K562 (cell line): ENCODE measurements around the gene NPAP1.

Experiments
- CTCF ChIP-seq, 3 experiments: IDR thresholded peaks in 2 of 3; conservative IDR thresholded peaks in 1 of 3; 2 replicates each; pipeline ENCODE4 v1.5.1; 2011 to 2012; ENCODE audit warnings: low read length in 3 of 3, mild to moderate bottlenecking in 3 of 3, control low read depth in 2 of 3, improper control_type of control experiment in 1 of 3, inconsistent platforms in 1 of 3, low read depth in 1 of 3, mixed read lengths in 1 of 3, moderate library complexity in 1 of 3; ENCODE audit not compliant: insufficient read depth in 2 of 3
- EP300 ChIP-seq: IDR thresholded peaks from 2 replicates; pipeline ENCODE4 v1.6.1; 2012; ENCODE audit warnings: low read length, improper control_type of control experiment
- FOS ChIP-seq: IDR thresholded peaks from 3 replicates; pipeline ENCODE4 v1.6.1; 2011; ENCODE audit not compliant: insufficient read length; ENCODE audit errors: extremely low read depth
- GATA2 ChIP-seq: sonication (generic); formaldehyde crosslinking; IDR thresholded peaks from 2 replicates; pipeline ENCODE4 v1.4.0; 2020; ENCODE audit warnings: mild to moderate bottlenecking, missing genetic modification reagents
- HNRNPH1 ChIP-seq: fragments of 200-400 bp; formaldehyde crosslinking; optimal IDR thresholded peaks from 2 replicates; pipeline ENCODE3; 2017; ENCODE audit warnings: low read depth, mild to moderate bottlenecking, low read length, moderate library complexity
- JUND ChIP-seq, 2 experiments: IDR thresholded peaks; 2 replicates in 1 of 2; 3 replicates in 1 of 2; pipeline ENCODE4 v1.6.1; 2011; ENCODE audit warnings: borderline replicate concordance in 2 of 2, low read depth in 2 of 2, low read length in 2 of 2, improper control_type of control experiment in 1 of 2, missing biosample characterization in 1 of 2, missing genetic modification characterization in 1 of 2, missing genetic modification reagents in 1 of 2
- NR3C1 ChIP-seq: sonication (generic); formaldehyde crosslinking; IDR thresholded peaks from 2 replicates; pipeline ENCODE4 v1.8.1; 2022; ENCODE audit warnings: missing genetic modification reagents
- POLR2AphosphoS5 ChIP-seq: IDR thresholded peaks from 2 replicates; pipeline ENCODE4 v1.6.1; 2011; ENCODE audit warnings: mild to moderate bottlenecking, low read depth, low read length, moderate library complexity; ENCODE audit not compliant: control insufficient read depth, insufficient read depth
- TBL1XR1 ChIP-seq, 2 experiments: IDR thresholded peaks; 2 replicates each; pipeline ENCODE4 v1.6.1; 2012; ENCODE audit warnings: improper control_type of control experiment in 2 of 2, low read length in 2 of 2, mild to moderate bottlenecking in 1 of 2
- ZC3H11A ChIP-seq: IDR thresholded peaks from 2 replicates; pipeline ENCODE4 v1.6.1; 2012; ENCODE audit warnings: low read depth, low read length, improper control_type of control experiment
- TF ChIP-seq, protein P1 (sequence below), 2 experiments: fragments of 450-650 bp in 1 of 2; sonication (generic) in 1 of 2; formaldehyde crosslinking in 1 of 2; IDR thresholded peaks in 1 of 2; conservative IDR thresholded peaks in 1 of 2; 2 replicates each; pipeline versions ENCODE4 v1.6.1 to v1.8.1; 2016 to 2023; ENCODE audit warnings: mild to moderate bottlenecking in 2 of 2, moderate library complexity in 2 of 2, inconsistent platforms in 1 of 2, missing genetic modification reagents in 1 of 2

DNA sequence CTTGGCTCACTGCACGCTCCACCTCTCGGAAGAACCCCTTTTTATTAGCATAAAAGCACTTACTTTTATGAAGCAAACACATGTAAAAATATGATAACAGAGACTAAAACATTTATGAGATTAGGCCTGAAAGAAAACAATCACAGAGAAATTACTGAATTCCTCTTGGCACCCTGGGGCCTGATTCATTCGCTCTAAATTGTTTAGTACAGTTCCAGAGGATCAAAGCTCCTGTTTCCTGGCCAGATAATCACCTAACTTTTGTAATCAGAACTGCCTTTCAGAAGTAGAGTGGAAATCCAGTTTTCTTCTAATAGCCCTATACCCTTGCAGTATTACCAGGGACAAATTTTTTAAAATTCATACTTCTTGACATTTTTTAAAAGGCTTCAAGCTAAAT is 6.4 kb downstream of the NPAP1 start:
- no peak for TF ChIP-seq EP300
- no peak for TF ChIP-seq JUND (IDR thresholded peaks at IDR 0.05; ENCODE audit: borderline replicate concordance, low read depth, low read length)
- TF ChIP-seq JUND (tag; IDR thresholded peaks at IDR 0.05; ENCODE audit: borderline replicate concordance, low read depth, low read length), result no peak
- no peak for TF ChIP-seq NR3C1 (CRISPR knock-in tag)
- no peak for TF ChIP-seq POLR2AphosphoS5
- TF ChIP-seq CTCF (IDR thresholded peaks at IDR 0.05 in 2 of 3, conservative IDR thresholded peaks at IDR 0.05 in 1 of 3; ENCODE audit: insufficient read depth in 2 of 3, low read depth in 1 of 3, low read length in 3 of 3), result no peak
- TF ChIP-seq ZC3H11A, result no peak
- no peak for TF ChIP-seq TBL1XR1 (IDR thresholded peaks at IDR 0.05; ENCODE audit: low read length in 2 of 2)
- TF ChIP-seq, protein P1, sequence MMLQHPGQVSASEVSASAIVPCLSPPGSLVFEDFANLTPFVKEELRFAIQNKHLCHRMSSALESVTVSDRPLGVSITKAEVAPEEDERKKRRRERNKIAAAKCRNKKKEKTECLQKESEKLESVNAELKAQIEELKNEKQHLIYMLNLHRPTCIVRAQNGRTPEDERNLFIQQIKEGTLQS (IDR thresholded peaks at IDR 0.05), result no peak
- TF ChIP-seq, protein P1 (CRISPR knock-in tag; conservative IDR thresholded peaks at IDR 0.05), result no peak
- no peak for TF ChIP-seq HNRNPH1
- TF ChIP-seq FOS, result no peak
- TF ChIP-seq GATA2, result no peak
